Measurements from ENCODE around the gene GHR.

DNA sequence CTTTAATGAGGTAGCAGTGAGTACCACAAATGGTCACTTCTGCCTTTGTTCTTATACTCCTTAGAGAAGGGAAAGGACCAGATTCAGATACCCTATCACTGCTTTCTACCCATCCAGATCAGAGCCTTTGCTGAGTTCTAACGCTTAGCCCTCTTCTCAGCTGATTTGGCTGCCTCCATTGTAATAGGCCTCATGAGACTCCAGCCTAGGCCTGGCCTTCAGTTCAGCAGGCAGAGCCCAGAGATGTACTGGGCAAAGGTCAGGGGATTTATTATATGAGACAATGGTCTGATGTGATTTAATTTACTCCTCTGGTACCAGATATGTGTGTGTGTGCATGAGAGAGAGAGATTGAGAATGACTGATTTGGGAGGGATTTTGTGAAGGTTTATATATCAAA, 124.7 kb downstream of the GHR start:
- no peak for TF ChIP-seq CTCF (optimal IDR thresholded peaks at IDR 0.05 in 1 of 3, IDR thresholded peaks at IDR 0.05 in 1 of 3, conservative IDR thresholded peaks at IDR 0.05 in 1 of 3; ENCODE audit: extremely low read depth in 1 of 3, insufficient read depth in 2 of 3, low read length in 3 of 3)
- TF ChIP-seq EZH2 (IDR thresholded peaks at IDR 0.05; ENCODE audit: low read length) = no peak
